SU-DHL-6 (cell line): ENCODE results near the gene MITF.

ENCODE experiments used
- EZH2phosphoT487 ChIP-seq: fragments of 200-600 bp; sonication (generic), shearing (Covaris generic); conservative IDR thresholded peaks from 2 replicates; pipeline ENCODE4 v1.6.1; 2018; ENCODE audit warnings: mild to moderate bottlenecking, antibody characterized with exemption, low read length, moderate library complexity, mixed read lengths
- TF ChIP-seq, protein P1 (sequence below): fragments of 200-600 bp; sonication (generic); IDR thresholded peaks from one replicate; pipeline ENCODE4 v1.5.1; 2017; ENCODE audit warnings: antibody characterized with exemption, mild to moderate bottlenecking, low read length, moderate library complexity; ENCODE audit not compliant: insufficient read depth, poor library complexity, severe bottlenecking

DNA sequence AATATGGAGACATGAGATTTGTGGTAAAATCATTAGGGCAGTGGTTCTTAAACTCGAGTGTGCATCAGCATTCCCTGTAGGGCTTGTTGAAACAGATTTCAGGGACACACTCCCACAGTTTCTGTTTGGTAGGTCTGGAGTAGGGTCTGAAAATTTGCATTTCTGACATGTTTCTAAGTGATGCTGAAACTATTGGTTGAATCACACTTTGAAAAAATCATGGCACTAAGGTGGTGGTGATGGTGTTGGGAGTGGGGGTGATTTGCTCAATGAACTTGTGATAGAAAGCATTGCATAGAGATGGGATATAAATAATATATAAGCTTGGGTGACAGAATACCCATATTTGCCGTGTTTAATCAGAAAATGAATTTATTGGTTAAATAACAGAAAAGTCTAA, 11.3 kb downstream of the MITF start:
- TF ChIP-seq, protein P1, sequence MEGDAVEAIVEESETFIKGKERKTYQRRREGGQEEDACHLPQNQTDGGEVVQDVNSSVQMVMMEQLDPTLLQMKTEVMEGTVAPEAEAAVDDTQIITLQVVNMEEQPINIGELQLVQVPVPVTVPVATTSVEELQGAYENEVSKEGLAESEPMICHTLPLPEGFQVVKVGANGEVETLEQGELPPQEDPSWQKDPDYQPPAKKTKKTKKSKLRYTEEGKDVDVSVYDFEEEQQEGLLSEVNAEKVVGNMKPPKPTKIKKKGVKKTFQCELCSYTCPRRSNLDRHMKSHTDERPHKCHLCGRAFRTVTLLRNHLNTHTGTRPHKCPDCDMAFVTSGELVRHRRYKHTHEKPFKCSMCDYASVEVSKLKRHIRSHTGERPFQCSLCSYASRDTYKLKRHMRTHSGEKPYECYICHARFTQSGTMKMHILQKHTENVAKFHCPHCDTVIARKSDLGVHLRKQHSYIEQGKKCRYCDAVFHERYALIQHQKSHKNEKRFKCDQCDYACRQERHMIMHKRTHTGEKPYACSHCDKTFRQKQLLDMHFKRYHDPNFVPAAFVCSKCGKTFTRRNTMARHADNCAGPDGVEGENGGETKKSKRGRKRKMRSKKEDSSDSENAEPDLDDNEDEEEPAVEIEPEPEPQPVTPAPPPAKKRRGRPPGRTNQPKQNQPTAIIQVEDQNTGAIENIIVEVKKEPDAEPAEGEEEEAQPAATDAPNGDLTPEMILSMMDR, result no peak
- TF ChIP-seq EZH2phosphoT487, result no peak
